Islet of Langerhans (tissue), 1 donor: ENCODE data around the gene COPB2.
"Not testable (repeated sequence)": the region's sequence is repeated elsewhere in the genome, so short reads cannot be mapped to it uniquely, and the experiment has no call there.

Experiments
- FAIRE-seq: peaks from one replicate; lab custom pipeline; 2011; peaks lifted over from hg19 to GRCh38; lab: Jason Lieb, UNC

COPB2 gene

DNA sequence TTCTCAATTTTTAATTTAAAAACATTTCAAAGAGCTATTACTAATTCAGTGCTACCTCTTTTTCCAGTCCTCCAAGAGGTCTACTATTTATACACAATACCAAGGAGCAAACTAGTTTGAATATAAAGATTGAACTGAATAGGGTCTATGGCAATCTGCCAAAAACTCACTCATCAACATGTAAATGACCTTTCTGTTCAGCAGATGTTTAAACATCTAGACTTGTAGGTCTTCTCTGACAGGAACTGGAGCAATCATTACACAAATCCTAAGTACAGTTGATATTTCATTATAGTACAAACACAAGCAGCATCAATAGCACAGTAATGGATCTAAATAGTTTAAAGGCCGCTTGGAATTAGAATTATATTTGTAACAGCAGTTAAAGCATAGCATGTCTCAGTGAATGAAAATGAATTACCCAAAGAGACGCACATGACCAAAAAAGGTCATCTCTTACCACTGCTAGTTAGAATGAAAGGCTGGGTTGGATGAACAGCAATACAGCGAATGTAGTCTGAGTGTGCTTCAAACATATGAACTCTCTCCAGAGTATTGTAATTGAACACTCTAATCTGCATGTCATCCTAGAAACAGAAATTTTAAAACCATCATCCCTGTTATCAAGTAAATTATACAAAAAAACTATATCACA, 10.7 kb downstream of the COPB2 start:
- peak; percentile 71 for FAIRE-seq

DNA sequence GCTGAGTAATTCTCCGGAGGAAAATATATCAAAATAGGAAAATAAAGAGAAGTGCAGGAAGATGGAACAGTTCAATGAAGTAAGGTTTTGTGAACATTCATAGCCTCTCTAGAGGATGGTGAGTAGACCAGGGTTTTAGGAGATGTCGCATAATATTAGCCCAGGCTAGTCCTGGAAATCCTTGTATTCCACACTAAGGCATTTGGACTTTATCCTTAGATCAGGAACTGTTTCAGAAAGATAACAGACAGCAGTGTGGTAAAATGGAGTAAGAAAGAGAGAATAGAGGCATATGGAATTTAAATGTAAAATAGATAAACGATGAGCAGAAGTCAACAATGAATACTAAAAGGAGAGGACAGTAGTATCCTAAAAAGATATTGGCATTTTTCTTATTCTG, 12.1 kb downstream of the COPB2 start:
- no peak for FAIRE-seq

DNA sequence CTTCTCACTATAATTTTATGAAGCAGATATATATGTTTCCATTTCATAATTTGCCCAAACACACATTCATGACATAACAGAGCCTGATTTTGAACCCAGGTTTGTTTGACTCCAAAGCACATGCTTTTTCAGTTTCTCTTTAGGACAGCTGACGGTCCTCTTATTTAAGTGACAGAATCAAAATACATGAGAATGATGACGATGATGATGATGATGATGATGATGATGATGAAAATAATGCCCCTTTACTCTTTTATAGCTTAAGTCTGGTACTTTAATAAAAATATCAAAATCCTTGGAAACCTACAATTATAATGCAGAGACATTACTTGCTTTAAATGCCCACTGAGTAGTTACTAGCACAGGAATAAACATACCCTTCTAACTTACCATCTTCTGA, 15.3 kb downstream of the COPB2 start:
- FAIRE-seq: no peak

DNA sequence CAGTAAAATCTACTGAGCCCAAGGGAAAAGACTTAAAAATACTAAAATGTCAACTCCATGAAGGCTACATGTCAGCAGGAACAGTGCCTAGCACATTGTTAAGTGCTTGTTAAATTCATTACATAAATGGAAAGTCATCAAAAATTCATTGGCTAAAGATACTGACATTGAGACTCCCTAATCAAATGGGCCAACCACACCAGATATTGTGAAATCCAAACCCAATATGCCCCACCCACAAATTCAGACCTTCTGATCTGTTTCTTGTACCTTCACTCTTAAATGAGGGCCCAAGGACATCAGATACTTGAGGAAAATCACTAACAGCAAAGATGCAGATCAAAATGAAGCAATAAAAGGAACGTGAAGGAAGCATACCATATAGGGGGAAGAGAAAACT, 24.9 kb downstream of the COPB2 start:
- FAIRE-seq: no peak

DNA sequence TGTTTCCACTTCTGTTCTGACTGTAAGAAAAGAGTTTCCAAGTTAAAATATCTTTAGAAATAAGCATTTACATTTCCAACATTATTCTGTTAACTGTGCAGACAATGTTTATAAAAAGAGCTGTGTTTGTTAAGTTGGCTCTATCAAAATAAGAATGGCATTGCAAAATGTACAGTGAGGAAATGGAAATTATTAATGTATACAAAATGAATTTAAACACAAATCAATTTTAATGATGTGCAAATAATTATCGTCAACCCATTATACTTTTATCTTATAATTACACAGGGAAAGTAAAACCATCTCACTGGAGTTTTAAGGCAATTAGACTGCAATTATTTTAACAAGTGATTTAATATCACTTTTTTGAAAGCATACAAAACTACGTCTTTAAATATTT, 28.2 kb downstream of the COPB2 start:
- FAIRE-seq: no peak

DNA sequence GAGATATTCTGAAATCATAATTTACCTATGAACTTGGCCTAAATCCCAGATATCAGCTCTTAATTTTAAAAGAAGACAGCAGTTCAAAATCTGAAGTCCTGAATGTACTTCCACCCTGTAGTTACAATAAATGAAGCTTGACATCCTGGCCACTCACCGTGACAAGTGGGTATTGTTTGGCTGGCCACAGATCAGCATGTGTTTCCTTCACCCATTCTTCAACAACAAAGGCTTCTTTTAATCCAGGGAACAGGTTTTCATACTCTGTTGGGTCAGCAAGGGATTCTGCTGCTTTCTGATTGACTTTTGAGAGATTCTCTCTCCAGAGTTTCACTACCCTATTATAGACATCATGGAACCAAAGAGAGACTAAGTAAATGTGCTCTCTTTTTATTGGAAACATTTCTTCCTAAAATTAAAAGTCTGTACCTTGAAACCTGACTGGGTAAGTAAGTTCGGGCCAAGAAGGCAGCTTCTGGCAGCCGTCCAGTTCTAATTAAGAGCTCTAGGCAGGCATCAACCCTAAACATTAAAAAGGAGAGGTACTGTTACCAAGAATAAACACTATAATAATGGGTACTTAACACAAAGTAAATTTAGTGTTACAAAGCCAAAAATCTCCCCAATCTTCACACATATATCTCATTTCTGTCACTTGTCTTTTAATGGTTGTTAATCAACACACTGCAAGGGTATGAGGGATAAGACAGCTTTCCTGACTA, 30.4 kb downstream of the COPB2 start:
- FAIRE-seq: no peak

DNA sequence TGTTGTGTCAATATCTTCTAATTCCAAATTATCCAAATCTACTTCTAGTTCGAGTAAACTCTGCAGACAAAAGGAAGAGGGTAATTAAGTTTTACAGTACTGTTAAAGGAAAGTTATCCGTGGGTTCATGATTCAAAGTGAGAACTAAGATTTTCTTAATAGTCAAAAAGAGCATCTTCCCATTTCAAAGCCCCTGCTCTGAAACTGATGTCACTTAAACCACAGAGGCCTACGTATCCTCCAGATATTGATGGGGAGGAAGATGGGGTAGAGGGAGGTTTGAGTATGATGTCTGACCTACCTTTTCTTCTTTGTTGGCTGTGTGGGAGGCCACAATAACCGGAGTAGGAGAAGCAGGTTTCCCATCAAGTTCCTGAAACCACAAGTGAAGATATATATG, 31.5 kb downstream of the COPB2 start:
- no peak for FAIRE-seq

DNA sequence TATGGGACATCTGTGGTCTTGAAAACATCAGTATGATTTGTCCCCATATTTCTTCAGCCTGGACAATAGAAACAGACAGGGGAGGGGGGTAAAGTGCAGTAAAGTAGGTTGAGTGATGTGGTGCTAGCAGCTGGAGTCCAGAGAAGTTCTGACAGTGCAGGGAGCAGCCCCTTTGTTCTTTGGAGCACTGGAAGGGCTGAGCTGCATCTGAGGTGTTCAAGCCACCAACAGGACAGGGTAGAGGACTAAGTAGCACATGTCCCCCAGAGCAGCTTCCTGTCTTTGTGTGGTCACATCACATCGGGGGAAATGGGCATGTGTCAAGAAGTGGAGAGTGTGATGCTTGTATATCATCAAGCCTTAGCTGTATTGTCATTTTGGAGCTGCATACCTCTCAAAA, 33.6 kb downstream of the COPB2 start:
- FAIRE-seq: no peak

DNA sequence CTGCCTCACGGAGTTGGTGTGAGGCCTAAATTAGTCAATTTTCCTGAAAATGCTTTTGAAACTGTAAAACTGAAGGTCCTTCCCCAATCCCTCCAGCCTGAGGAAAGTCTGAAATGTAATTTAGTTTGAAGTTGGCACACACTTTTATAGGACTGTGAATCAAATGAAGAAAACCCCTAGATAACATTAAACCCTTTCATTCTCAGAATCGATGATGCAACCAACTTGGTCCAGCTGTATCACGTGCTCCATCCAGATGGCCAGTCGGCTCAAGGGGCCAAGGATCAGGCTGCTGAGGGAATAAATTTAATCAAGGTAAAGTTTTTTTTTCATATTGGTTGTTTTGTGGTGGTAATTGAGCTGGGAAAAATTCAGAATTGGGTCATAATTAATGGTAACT, 34.0 kb downstream of the COPB2 start:
- no peak for FAIRE-seq

DNA sequence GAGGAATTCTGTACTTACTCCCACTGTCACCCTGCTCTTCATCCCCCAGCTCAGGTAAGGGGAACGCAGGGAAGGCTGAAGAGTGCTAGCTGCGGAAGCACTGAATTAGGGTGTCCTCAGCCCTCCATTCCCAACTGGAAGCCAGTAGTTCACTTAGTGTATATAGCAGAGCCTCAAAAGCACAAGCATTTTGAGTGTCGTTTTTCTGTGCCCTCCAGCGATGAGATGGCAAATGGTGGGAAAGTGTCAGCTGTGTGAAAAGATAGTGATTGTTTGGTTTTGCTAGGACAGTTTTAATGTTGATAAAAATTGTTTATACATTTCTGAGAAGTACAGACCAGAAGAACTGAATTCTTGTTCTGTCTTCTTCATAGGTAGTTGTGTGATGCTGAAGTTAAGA, 34.8 kb downstream of the COPB2 start:
- FAIRE-seq: no peak

DNA sequence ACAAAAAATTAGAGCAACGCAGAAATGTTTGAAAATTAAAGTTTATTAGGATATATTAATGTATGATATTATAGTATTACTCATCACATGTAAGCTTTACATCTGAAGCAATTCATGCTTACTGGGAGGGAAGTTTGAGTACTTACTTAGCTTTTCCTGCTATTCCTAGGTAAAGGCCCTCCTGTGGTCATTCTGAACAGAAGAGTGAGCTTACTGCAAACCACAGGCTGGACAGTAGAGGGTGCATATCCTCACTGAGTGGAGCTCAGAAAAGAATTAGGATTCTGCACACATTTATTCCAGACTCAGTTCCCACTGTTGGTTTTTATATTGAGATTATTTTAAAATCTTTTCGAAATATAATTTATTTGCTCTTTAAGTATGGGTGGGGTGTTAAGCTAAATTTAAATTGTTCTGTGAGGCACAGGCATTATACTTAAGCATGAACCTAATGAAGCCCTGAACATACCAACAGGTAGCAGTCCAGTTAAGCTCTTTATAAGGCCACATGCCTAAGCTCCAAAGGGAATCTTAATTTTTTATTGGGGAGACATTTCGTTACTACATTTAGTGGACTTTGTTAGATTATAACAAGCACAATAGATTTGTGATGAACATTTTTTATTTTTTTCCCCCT, 35.4 kb downstream of the COPB2 start:
- peak; percentile 51 for FAIRE-seq

DNA sequence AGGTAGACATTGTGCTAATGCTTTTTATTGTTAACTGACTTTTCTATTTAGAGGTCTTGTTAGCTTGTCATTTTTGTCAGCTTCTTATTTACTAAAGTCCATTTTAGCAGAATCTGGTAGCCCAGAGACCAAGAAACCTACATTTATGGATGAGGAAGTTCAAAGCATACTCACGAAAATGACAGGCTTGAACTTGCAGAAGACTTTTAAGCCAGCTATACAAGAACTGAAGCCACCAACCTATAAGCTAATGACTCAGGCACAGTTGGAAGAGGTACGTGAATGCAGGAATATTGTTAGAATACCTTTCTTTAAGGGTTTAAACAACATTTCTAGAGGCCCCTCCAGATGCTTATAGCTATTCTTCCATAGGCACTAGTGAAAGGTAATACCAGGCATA, 42.7 kb downstream of the COPB2 start:
- FAIRE-seq: no peak

DNA sequence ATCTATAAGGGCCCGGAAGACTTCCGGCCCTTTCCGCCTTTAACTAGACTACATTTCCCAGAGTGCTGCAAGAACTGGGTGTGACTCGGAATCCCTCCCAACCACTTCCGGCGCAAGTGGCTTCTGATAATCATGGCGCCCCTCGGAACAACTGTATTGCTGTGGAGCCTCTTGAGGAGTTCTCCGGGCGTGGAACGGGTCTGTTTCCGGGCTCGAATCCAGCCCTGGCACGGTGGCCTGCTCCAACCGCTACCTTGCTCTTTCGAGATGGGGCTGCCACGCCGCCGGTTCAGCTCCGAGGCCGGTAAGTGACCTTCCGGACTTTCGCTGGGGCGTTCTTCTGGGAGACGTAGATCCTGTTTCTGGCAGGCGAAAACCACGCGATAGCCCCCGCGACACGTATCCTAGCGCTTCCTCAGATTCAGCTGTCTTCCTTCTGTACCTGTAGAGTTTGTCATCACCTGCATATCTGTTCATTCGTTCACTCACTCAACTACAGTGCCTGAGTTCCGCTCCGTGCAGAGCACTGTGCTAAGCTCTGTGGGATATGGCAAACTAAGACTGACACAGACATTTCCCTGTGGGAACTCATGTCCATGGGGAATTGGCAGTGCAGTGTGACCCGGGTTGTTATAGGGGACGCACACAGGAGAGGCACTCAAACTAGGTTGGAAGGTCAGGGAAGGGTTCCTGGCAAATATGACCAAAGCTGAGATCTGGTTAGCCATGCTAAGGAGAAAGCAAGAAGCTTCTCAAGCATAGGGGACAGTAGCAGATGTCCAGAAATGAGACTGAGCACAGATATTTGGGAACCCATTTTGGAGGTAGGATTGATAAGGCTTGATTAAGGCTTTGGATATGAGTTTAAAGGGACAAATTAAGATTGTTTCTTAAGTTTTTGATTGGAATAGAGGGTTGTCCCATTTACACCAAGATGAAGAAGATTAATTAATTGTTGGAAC, 45.3 kb downstream of the COPB2 start, which contains the start of gene MRPS22:
Gene MRPS22, plus strand, starts transcription at position 126 of the 962 bp plus-strand sequence. Its CDS starts 7 bp downstream, at position 133.
- FAIRE-seq: peak; percentile 94

DNA sequence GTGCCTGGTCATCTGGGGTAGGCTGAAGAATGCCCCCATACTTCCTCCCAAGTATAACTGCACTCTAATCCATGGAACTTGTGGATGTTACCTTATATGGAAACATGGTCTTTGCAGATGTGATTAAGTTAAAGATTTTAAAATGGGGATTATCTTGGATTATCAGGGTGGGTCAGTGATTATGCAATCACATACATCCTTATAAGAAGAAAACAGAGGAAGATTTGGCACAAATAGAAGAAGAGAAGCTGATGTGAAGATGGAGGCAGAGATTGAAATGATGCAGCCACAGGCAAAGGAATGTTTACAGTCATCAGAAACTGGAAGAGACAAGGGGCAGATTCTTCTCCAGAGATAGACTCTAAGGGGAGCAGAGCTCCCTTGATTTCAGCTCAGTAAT, 47.4 kb downstream of the COPB2 start:
- no peak for FAIRE-seq

DNA sequence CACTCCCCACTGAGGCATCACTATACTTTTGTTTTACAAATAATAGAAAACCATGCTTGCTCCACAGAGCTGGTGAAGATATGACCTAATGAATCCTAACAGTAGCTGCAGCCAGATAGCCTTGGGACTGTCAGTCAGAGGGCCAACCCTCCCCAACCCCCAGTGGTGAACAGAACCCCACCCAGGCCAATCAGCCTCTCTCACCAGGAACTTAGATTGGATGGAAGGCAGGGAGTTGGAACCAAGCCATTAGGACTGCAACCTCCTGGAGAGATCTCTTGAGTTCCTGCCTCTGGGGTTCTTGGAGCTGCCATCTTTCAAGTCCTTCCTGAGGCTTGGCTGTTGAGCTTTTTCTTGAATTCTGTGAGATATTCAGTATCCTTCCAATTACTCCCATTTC, 48.7 kb downstream of the COPB2 start:
- FAIRE-seq: no peak

DNA sequence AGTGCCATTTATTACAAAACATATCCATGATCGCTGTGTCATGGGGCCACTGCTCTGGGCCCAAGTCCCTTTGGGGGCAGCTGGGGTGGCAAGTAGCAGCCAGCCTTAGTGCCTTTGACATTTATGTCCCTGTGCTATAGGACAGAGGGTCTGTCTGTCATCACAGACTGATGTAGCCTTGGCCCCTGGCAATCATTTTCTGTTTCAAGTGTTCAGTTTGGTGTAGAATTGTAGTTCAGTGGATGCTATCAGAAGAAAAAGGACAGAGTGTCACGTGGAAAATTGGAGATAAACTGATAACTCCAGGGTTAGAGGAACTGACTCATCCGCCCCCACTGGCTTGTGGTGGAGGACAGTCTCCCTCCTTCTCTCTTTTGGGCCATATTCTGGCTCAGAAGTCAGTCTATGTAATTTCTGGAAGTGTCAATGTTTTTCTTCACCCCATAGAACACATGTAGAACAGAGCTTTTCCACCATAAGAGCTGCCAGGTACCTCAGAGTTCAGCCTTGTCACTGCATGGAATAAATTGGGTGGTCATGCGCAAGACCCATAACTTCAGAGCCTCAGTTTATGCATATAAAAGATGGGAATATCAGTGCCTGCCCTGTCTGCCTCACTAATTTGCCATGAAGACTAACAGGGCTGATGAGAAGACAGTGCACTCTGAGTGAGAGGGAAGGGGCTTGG, 50.1 kb downstream of the COPB2 start:
- FAIRE-seq: no peak

DNA sequence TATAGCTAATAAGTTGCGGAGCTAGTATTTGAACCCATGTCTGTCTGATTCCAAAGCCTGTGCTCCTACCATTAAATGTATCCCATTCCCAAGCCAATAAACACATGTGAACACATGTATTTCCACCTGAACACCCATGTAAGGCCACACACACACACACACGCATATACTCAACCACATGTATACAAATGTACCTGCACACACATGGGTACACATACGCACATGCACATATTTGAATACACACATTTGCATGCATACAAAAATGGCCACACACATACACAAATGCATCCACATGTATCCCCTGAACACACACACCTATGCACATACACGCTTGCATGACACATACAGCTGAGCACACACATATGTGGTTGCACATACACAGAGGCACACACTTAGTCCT, 51.0 kb downstream of the COPB2 start:
- FAIRE-seq: no peak

DNA sequence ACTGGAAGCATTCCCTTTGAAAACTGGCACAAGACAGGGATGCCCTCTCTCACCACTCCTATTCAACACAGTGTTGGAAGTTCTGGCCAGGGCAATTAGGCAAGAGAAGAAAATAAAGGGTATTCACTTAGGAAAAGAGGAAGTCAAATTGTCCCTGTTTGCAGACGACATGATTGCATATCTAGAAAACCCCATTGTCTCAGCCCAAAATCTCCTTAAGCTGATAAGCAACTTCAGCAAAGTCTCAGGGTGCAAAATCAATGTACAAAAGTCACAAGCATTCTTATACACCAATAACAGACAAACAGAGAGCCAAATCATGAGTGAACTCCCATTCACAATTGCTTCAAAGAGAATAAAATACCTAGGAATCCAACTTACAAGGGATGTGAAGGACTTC, 54.8 kb downstream of the COPB2 start:
- FAIRE-seq: not testable (repeated sequence)

DNA sequence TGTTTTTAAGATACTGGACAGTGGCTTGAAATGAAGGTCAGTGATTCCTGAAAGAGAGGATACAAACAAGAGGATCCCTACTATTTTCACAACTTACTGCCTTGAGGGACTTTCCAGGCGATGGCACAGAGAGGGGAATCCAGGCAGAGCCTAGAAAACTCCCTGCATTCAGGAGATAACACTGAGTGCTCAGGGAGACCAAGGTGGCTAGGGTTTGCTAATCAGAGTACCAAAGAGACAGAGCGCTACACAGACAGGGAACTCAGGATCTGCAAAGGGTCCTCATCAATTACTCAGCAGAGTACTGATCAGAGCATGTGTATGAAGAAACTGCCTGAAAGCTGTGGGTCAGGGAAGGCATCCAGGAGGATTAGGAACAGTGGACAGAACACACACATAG, 57.4 kb downstream of the COPB2 start:
- FAIRE-seq: no peak

DNA sequence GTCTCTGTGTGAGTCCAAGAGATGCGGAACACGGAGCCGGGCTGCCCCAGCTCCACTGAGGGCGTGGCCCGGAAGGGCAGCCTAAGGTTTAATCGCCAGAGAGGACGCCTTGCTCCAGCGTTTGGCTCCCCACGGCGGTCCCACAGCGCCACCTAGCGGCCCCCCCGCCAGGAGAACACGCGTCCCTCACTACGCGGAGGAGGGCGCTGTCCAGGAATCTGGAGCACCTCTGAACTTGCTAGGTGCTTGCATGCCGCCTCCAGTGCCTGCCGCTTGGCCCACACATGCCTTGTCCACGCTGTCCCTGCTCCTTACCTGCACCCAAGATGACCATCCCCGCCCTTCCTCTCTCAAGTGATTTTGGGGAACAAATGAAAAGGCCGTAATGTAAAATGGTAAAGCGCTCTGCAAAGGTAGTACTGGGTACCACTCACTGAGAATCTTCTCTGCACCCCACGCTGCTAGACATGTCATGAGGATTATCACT, 60.0 kb downstream of the COPB2 start:
- FAIRE-seq: no peak

DNA sequence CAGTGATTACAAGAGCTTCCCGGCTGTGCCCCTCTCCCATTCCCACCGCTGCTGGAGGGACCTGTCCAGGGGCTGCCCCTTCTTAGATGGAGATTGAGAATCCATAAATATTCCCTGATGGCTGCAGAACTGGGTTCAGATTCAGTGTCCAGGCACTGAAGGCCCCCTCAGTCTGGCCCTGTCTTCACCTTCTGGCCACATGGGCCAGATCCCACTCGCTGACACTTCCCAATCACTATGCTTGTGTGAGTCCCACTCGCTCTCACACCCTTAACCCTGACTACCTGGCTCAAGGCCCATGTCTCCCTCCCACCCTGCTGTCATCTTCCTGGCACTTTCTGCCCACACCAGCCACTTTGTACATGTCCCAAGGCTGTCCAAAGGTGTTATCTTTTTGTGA, 61.1 kb downstream of the COPB2 start:
- no peak for FAIRE-seq

DNA sequence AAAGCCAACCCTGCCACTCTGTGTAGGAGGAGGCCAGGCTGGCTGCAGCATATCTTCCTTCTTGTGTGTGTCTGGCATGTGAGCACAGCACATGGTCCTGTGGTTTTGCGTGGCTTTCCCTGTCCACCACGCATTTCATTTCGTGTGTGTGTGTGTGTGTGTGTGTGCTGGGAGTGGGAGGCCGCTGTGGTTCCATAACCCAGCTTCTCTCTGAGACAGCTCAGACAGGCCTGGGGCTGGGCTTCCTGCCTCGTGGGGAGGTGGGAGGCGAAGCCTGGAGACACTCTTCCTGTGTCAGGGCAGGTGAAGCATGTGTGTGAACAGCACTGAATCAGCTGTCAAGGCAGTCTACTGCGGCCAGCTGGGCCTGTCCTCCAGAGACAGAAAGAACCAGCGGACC, 61.6 kb downstream of the COPB2 start:
- FAIRE-seq: no peak
